OCI-LY3 (cell line): ENCODE results near the gene THRAP3.
"Not testable (repeated sequence)": the region's sequence is repeated elsewhere in the genome, so short reads cannot be mapped to it uniquely, and the experiment has no call there.

Source experiments
- H2AFZ ChIP-seq: fragments of 200-600, 300-600 bp; shearing (Covaris generic); 2 replicates; pipeline ENCODE4 v1.6.0; 2014; ENCODE audit warnings: antibody characterized with exemption, low read depth, low read length
- H3K27ac ChIP-seq: fragments of 200-600, 300-600 bp; sonication (generic); 2 replicates; pipeline ENCODE4 v1.5.1; 2014; ENCODE audit warnings: mild to moderate bottlenecking, low read length, moderate library complexity, mixed read lengths
- H3K27me3 ChIP-seq: fragments of 200-600, 300-600 bp; sonication (generic); 2 replicates; pipeline ENCODE4 v1.6.1; 2014; ENCODE audit warnings: low read depth, low read length, mixed read lengths
- H3K36me3 ChIP-seq: fragments of 200-600, 300-600 bp; sonication (generic); replicated peaks from 2 replicates; pipeline ENCODE3; 2014; ENCODE audit warnings: low read depth, low read length, mixed read lengths
- H3K4me1 ChIP-seq: fragments of 300-600, 200-600 bp; sonication (generic); 2 replicates; pipeline ENCODE4 v1.6.1; 2014; ENCODE audit warnings: low read length, mixed read lengths
- H3K4me2 ChIP-seq: fragments of 200-600, 300-600 bp; sonication (generic); 2 replicates; pipeline ENCODE4 v1.6.1; 2014; ENCODE audit warnings: low read length, mixed read lengths
- H3K4me3 ChIP-seq: fragments of 300-600, 200-600 bp; sonication (generic); 2 replicates; pipeline ENCODE4 v1.5.1; 2014; ENCODE audit warnings: antibody characterized with exemption, mild to moderate bottlenecking, low read length, moderate library complexity
- H3K79me2 ChIP-seq: fragments of 300-600, 200-600 bp; shearing (Covaris generic); 2 replicates; pipeline ENCODE4 v1.6.1; 2014; ENCODE audit warnings: mild to moderate bottlenecking, low read length, mixed read lengths
- H3K9ac ChIP-seq: fragments of 300-600, 200-600 bp; shearing (Covaris generic); 2 replicates; pipeline ENCODE4 v1.6.0; 2014; ENCODE audit warnings: mild to moderate bottlenecking, low read length, moderate library complexity
- H3K9me3 ChIP-seq: fragments of 200-600, 300-600 bp; shearing (Covaris generic); 2 replicates; pipeline ENCODE4 v1.6.1; 2014; ENCODE audit warnings: low read length, mixed read lengths; ENCODE audit not compliant: insufficient read depth
- H4K20me1 ChIP-seq: fragments of 200-600, 300-600 bp; sonication (generic); 2 replicates; pipeline ENCODE4 v1.6.1; 2016; ENCODE audit warnings: low read length, mixed read lengths; ENCODE audit not compliant: insufficient read depth
- CTCF ChIP-seq: fragments of 200-600, 300-600 bp; sonication (generic); IDR thresholded peaks from 2 replicates; pipeline ENCODE4 v1.5.1; 2014; ENCODE audit warnings: antibody characterized with exemption, low read length, low read depth
- EZH2phosphoT487 ChIP-seq: fragments of 200-600 bp; shearing (Covaris generic); IDR thresholded peaks from 2 replicates; pipeline ENCODE4 v1.6.1; 2018; ENCODE audit warnings: antibody characterized with exemption, mixed run types, low read depth

The THRAP3 gene

GRCh38 chr1:36248250-36248894 is 24.1 kb downstream of the THRAP3 start:
- H3K27me3 ChIP-seq, result no peaks in the 10 kb centered on the region
- no peak overlapping the region for H3K9ac ChIP-seq
- no peak overlapping the region for H3K27ac ChIP-seq
- no peak overlapping the region for H2AFZ ChIP-seq
- H3K36me3 ChIP-seq, result no peaks in the 10 kb centered on the region
- peaks cover 96% of the 10 kb centered on the region for H3K79me2 ChIP-seq
- H3K4me1 ChIP-seq, result no peaks in the 10 kb centered on the region
- H3K4me2 ChIP-seq, result no peak overlapping the region
- no peaks in the 10 kb centered on the region for H3K9me3 ChIP-seq
- H3K4me3 ChIP-seq, result no peak overlapping the region
- H4K20me1 ChIP-seq, result peaks cover 31% of the 10 kb centered on the region
- no peak for TF ChIP-seq EZH2phosphoT487
- no peak for TF ChIP-seq CTCF

GRCh38 chr1:36251794-36252481 is 27.7 kb downstream of the THRAP3 start:
- Histone ChIP-seq H3K4me3 (no peak overlapping the region), H3K79me2 (peaks cover 97% of the 10 kb centered on the region), H3K4me2 (no peak overlapping the region), H4K20me1 (peaks cover 43% of the 10 kb centered on the region), H3K4me1 (no peaks in the 10 kb centered on the region), H3K36me3 (peaks cover 6% of the 10 kb centered on the region), H2AFZ (no peak overlapping the region), H3K9ac (no peak overlapping the region), H3K9me3 (no peaks in the 10 kb centered on the region), H3K27me3 (no peaks in the 10 kb centered on the region), H3K27ac (no peak overlapping the region)
- TF ChIP-seq CTCF (no peak), EZH2phosphoT487 (no peak)

- H3K4me3 ChIP-seq, H3K36me3 ChIP-seq, H3K4me1 ChIP-seq, H3K4me2 ChIP-seq, H3K9ac ChIP-seq, H3K27ac ChIP-seq, H3K9me3 ChIP-seq, H2AFZ ChIP-seq, H3K27me3 ChIP-seq: not testable (repeated sequence)
- Histone ChIP-seq H3K79me2 (peaks cover 97% of the 10 kb centered on the region), H4K20me1 (peaks cover 44% of the 10 kb centered on the region)
These were observed 28.2 kb downstream of the THRAP3 start for GRCh38 chr1:36252482-36252824.

GRCh38 chr1:36253161-36253862 is 29.1 kb downstream of the THRAP3 start:
- no peak overlapping the region for H2AFZ ChIP-seq
- peaks cover 49% of the 10 kb centered on the region for H4K20me1 ChIP-seq
- no peaks in the 10 kb centered on the region for H3K9me3 ChIP-seq
- TF ChIP-seq CTCF, result no peak
- no peak for TF ChIP-seq EZH2phosphoT487
- no peaks in the 10 kb centered on the region for H3K4me1 ChIP-seq
- H3K4me2 ChIP-seq, result no peak overlapping the region
- H3K9ac ChIP-seq, result no peak overlapping the region
- H3K36me3 ChIP-seq, result peaks cover 6% of the 10 kb centered on the region
- no peak overlapping the region for H3K4me3 ChIP-seq
- peaks cover 97% of the 10 kb centered on the region for H3K79me2 ChIP-seq
- no peak overlapping the region for H3K27ac ChIP-seq
- no peaks in the 10 kb centered on the region for H3K27me3 ChIP-seq
